H1 (cell line): ENCODE results near the gene VSX2. TPM values are rescaled to one million over a fixed set of nuclear protein-coding genes. Genes with fewer than 3 reads are reported as not detected.

Experiments used
- CHD7 ChIP-seq: fragments of 300-600 bp; sonication (generic); IDR thresholded peaks from 2 replicates; pipeline ENCODE4 v1.7.1; 2012; ENCODE audit warnings: low read length, moderate library complexity, mild to moderate bottlenecking, inconsistent platforms; ENCODE audit not compliant: insufficient replicate concordance
- CTBP2 ChIP-seq: IDR thresholded peaks from 2 replicates; pipeline ENCODE4 v1.7.0; 2011; ENCODE audit warnings: borderline replicate concordance, mild to moderate bottlenecking, moderate library complexity, mixed read lengths, low read length; ENCODE audit not compliant: insufficient read depth, insufficient read length
- FOSL1 ChIP-seq: IDR thresholded peaks from 2 replicates; pipeline ENCODE4 v1.6.1; 2011; ENCODE audit warnings: mild to moderate bottlenecking, low read depth, low read length, moderate library complexity; ENCODE audit not compliant: insufficient read depth
- HDAC2 ChIP-seq, 2 experiments: fragments of 300-600 bp in 1 of 2; sonication (generic) in 1 of 2; IDR thresholded peaks; 2 replicates each; pipeline ENCODE4 v1.6.1; 2011 to 2012; ENCODE audit warnings: low read depth in 2 of 2, low read length in 2 of 2, mild to moderate bottlenecking in 2 of 2, moderate library complexity in 2 of 2, borderline replicate concordance in 1 of 2, inconsistent platforms in 1 of 2
- HDAC6 ChIP-seq: IDR thresholded peaks from one replicate; pipeline ENCODE4 v1.7.1; 2012; ENCODE audit warnings: low read depth, mild to moderate bottlenecking, inconsistent platforms, low read length, moderate library complexity
- PHF8 ChIP-seq: fragments of 200-600 bp; sonication (generic); conservative IDR thresholded peaks from 2 replicates; pipeline ENCODE4 v1.7.1; 2012; ENCODE audit warnings: low read depth, mild to moderate bottlenecking, inconsistent platforms, low read length, moderate library complexity
- RAD21 ChIP-seq, 2 experiments: IDR thresholded peaks in 1 of 2; conservative IDR thresholded peaks in 1 of 2; 2 replicates each; pipeline ENCODE4 v1.6.1; 2011; ENCODE audit warnings: low read depth in 2 of 2, low read length in 2 of 2, improper control_type of control experiment in 1 of 2, inconsistent platforms in 1 of 2, mild to moderate bottlenecking in 1 of 2, moderate library complexity in 1 of 2
- SIN3A ChIP-seq, 2 experiments: IDR thresholded peaks in 1 of 2; conservative IDR thresholded peaks in 1 of 2; 2 replicates each; pipeline ENCODE4 v1.6.1; 2011 to 2012; ENCODE audit warnings: low read length in 2 of 2, improper control_type of control experiment in 1 of 2, low read depth in 1 of 2, mild to moderate bottlenecking in 1 of 2
- polyA plus RNA-seq, 7 experiments: library from polyadenylated mRNA; depleted of rRNA in 3 of 7; stranded (reverse) in 5 of 7; unstranded in 2 of 7; fragments of >200 nt in 5 of 7; fragments of 200-250 nt in 2 of 7; gene quantifications; 1 replicate in 5 of 7; 2 replicates in 1 of 7; 4 replicates in 1 of 7; pipeline versions ENCODE4 v1.2.1 to v1.2.3, GENCODE V29; 2011 to 2013; ENCODE audit warnings: missing spikeins in 2 of 7, mixed read lengths in 2 of 7
- total RNA-seq: library from RNA; stranded (reverse); fragmentation: NEBNext Ultra II Directional; extraction: Animal tissue kit (Norgen Biotek cat#: 25700); gene quantifications from 2 replicates; pipeline ENCODE4 v1.2.1, GENCODE V29; 2021

The VSX2 gene
- total and polyA plus RNA-seq, 2 of the 8 experiments (the other 6 are each of a cell fraction or from before 2014, with no cell fraction given) = 0.08 to 0.22 TPM

- TF ChIP-seq SIN3A (conservative IDR thresholded peaks at IDR 0.05 in 1 of 2, IDR thresholded peaks at IDR 0.05 in 1 of 2; ENCODE audit: low read depth in 1 of 2, low read length in 2 of 2) (no peak), HDAC6 (no peak), CTBP2 (peak; percentile 60), RAD21 (IDR thresholded peaks at IDR 0.05 in 1 of 2, conservative IDR thresholded peaks at IDR 0.05 in 1 of 2; ENCODE audit: low read depth in 2 of 2, low read length in 2 of 2) (no peak), HDAC2 (IDR thresholded peaks at IDR 0.05; ENCODE audit: borderline replicate concordance in 1 of 2, low read depth in 2 of 2, low read length in 2 of 2) (no peak), CHD7 (no peak), PHF8 (peak; percentile 30; the same call in 1 of the 2 replicates), FOSL1 (no peak)
Observed at GRCh38 chr14:74240794-74241651, 1.8 kb downstream of the VSX2 start (continued).
